ENCODE data around the gene EGFLAM. TPM values are rescaled to one million over a fixed set of nuclear protein-coding genes. Genes with fewer than 3 reads are reported as not detected.

Gene EGFLAM
- total and polyA plus RNA-seq, 9 of the 15 experiments (the other 6 are each of a cell fraction or from before 2014, with no cell fraction given) = 0.09 to 2.5 (median 1.0) TPM

GRCh38 chr5:38468978-38469706, 210.8 kb downstream of the EGFLAM start:
- H3K36me3 ChIP-seq (ENCODE audit: control insufficient read depth, insufficient read depth, low read length) = no peaks in the 10 kb centered on the region
- H3K9ac ChIP-seq (ENCODE audit: insufficient read depth in 1 of 2, low read depth in 2 of 2, low read length in 2 of 2) = no peak overlapping the region
- ChIA-PET POLR2A (interaction anchor here (0.6 to 1.1 kb wide), 3 partner anchors 11 to 1742 kb away, joined by 3 to 5 read pairs (median 4); no protein-coding TSS in a partner anchor), CTCF (ENCODE audit: low intra/inter-chr PET ratio) (no interaction called here)
- no peaks in the 10 kb centered on the region for H3K9me1 ChIP-seq (ENCODE audit: control insufficient read depth, insufficient read depth, low read length)
- FAIRE-seq (no peak), DNase-seq (ENCODE audit: extremely low read depth in 1 of 4, low spot score in 3 of 4) (no peak), ATAC-seq (no peak)
- TF ChIP-seq ELF2 (CRISPR knock-in tag; IDR thresholded peaks at IDR 0.05) = no peak
- H3K4me1 ChIP-seq (replicated peaks in 1 of 2; ENCODE audit: control insufficient read depth in 2 of 2, insufficient read depth in 2 of 2, low read length in 2 of 2) = peaks cover 0 to 8% of the 10 kb centered on the region in 2 experiments; a peak in 2 of 5 replicates
- no TSS peak for BruUV-seq (replicated peaks)
- no peak overlapping the region for H3K4me2 ChIP-seq (ENCODE audit: insufficient read depth, low read length)
- in situ Hi-C loops (cut with MboI) = no loop called here
- no peaks in the 10 kb centered on the region for H3K9me3 ChIP-seq (replicated peaks; ENCODE audit: control insufficient read depth, insufficient read depth, low read depth, low read length)
- intact Hi-C loops (cut with micrococcal nuclease) = no loop called here
- no peaks in the 10 kb centered on the region for H3K79me2 ChIP-seq (ENCODE audit: control insufficient read depth, insufficient read depth, low read length)
- 14% methylated on average over 18 of the region's 18 CpGs for WGBS (ENCODE audit: insufficient coverage, low coverage, missing lambda C conversion rate)
- H3K27me3 ChIP-seq (ENCODE audit: control insufficient read depth in 2 of 2, insufficient read depth in 2 of 2, low read length in 2 of 2) = peaks cover 14 to 60% of the 10 kb centered on the region in 2 experiments; a peak in 4 of 5 replicates
- no peak overlapping the region for H3K27ac ChIP-seq (ENCODE audit: extremely low read depth, low read depth, low read length)
- no peak overlapping the region for H2AFZ ChIP-seq (ENCODE audit: low read depth, low read length)
- H3K4me3 ChIP-seq = no peak overlapping the region
- no peaks in the 10 kb centered on the region for H4K20me1 ChIP-seq (replicated peaks; ENCODE audit: control insufficient read depth, insufficient read depth, low read length)

GRCh38 chr5:38469707-38470267, 211.4 kb downstream of the EGFLAM start:
- H3K9me1 ChIP-seq (ENCODE audit: control insufficient read depth, insufficient read depth, low read length) = no peaks in the 10 kb centered on the region
- no peaks in the 10 kb centered on the region for H3K79me2 ChIP-seq (ENCODE audit: control insufficient read depth, insufficient read depth, low read length)
- H3K4me2 ChIP-seq (ENCODE audit: insufficient read depth, low read length) = no peak overlapping the region
- H3K27me3 ChIP-seq (ENCODE audit: control insufficient read depth in 2 of 2, insufficient read depth in 2 of 2, low read length in 2 of 2) = peaks cover 14 to 60% of the 10 kb centered on the region in 2 experiments; a peak in 4 of 5 replicates
- no peaks in the 10 kb centered on the region for H3K36me3 ChIP-seq (ENCODE audit: control insufficient read depth, insufficient read depth, low read length)
- no peaks in the 10 kb centered on the region for H3K9me3 ChIP-seq (replicated peaks; ENCODE audit: control insufficient read depth, insufficient read depth, low read depth, low read length)
- ChIA-PET CTCF (ENCODE audit: low intra/inter-chr PET ratio) (no interaction called here), POLR2A (interaction anchor here (1.1 kb wide), 1 partner anchor 10 kb away, joined by 5 read pairs; no protein-coding TSS in a partner anchor)
- ATAC-seq (no peak), DNase-seq (ENCODE audit: extremely low read depth in 1 of 4, low spot score in 3 of 4) (no peak), FAIRE-seq (no peak)
- H3K4me1 ChIP-seq (replicated peaks in 1 of 2; ENCODE audit: control insufficient read depth in 2 of 2, insufficient read depth in 2 of 2, low read length in 2 of 2) = peaks cover 0 to 8% of the 10 kb centered on the region in 2 experiments; a peak in 2 of 5 replicates
- H3K4me3 ChIP-seq = no peak overlapping the region
- no TSS peak for BruUV-seq (replicated peaks)
- no peak overlapping the region for H3K9ac ChIP-seq (ENCODE audit: insufficient read depth in 1 of 2, low read depth in 2 of 2, low read length in 2 of 2)
- intact Hi-C loops (cut with micrococcal nuclease) (no loop called here), in situ Hi-C loops (cut with MboI) (no loop called here)
- WGBS (ENCODE audit: insufficient coverage, low coverage, missing lambda C conversion rate) = 16% methylated on average over 11 of the region's 11 CpGs
- no peak overlapping the region for H3K27ac ChIP-seq (ENCODE audit: extremely low read depth, low read depth, low read length)
- TF ChIP-seq ELF4 (CRISPR knock-in tag; IDR thresholded peaks at IDR 0.05) = no peak
- TF ChIP-seq ZNF175 (CRISPR knock-in tag; IDR thresholded peaks at IDR 0.05; ENCODE audit: low read depth) = no peak
- TF ChIP-seq RBM14 (IDR thresholded peaks at IDR 0.05; ENCODE audit: borderline replicate concordance, insufficient read depth, low read depth, low read length) = no peak
- TF ChIP-seq ZNF699 (CRISPR knock-in tag; IDR thresholded peaks at IDR 0.05; ENCODE audit: insufficient replicate concordance) = no peak
- no peak for TF ChIP-seq ILF3 (IDR thresholded peaks at IDR 0.05; ENCODE audit: borderline replicate concordance)
- TF ChIP-seq ARHGAP35 (IDR thresholded peaks at IDR 0.05; ENCODE audit: partially characterized antibody) = no peak
- TF ChIP-seq ZNF324 (CRISPR knock-in tag; IDR thresholded peaks at IDR 0.05) = no peak
- TF ChIP-seq NFIC (IDR thresholded peaks at IDR 0.05) = no peak
- no peak for TF ChIP-seq ZNF561 (CRISPR knock-in tag; conservative IDR thresholded peaks at IDR 0.05)
- TF ChIP-seq, protein P1, sequence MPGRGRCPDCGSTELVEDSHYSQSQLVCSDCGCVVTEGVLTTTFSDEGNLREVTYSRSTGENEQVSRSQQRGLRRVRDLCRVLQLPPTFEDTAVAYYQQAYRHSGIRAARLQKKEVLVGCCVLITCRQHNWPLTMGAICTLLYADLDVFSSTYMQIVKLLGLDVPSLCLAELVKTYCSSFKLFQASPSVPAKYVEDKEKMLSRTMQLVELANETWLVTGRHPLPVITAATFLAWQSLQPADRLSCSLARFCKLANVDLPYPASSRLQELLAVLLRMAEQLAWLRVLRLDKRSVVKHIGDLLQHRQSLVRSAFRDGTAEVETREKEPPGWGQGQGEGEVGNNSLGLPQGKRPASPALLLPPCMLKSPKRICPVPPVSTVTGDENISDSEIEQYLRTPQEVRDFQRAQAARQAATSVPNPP (IDR thresholded peaks at IDR 0.05; ENCODE audit: borderline replicate concordance, insufficient read depth, insufficient read length) = no peak
- TF ChIP-seq LEF1 (IDR thresholded peaks at IDR 0.05) = no peak
- TF ChIP-seq LCOR (CRISPR knock-in tag; IDR thresholded peaks at IDR 0.05) = no peak
- no peaks in the 10 kb centered on the region for H4K20me1 ChIP-seq (replicated peaks; ENCODE audit: control insufficient read depth, insufficient read depth, low read length)
- H2AFZ ChIP-seq (ENCODE audit: low read depth, low read length) = no peak overlapping the region

Data from K562 (cell line).